Measurements from ENCODE around the gene INTS2.

Gene INTS2

DNA sequence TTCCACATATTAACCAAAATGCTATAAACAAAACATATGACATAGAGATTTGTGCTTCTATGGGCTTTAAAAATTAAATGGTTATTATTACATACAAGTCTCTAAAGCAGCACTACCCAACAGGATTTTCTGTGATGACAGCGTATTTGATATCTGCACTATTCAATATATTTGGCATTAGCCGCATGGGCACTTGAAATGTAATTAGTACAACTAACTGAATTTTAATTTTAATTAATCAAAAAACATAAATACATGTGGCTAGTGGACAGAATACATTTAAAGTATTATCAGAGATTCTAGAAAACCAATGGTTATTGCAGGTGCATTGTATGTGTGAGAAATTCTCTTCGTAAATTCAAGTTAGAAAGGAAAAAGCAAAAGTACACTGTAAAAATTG, 110.3 kb downstream of the INTS2 start:
- no peak for DNase-seq

DNA sequence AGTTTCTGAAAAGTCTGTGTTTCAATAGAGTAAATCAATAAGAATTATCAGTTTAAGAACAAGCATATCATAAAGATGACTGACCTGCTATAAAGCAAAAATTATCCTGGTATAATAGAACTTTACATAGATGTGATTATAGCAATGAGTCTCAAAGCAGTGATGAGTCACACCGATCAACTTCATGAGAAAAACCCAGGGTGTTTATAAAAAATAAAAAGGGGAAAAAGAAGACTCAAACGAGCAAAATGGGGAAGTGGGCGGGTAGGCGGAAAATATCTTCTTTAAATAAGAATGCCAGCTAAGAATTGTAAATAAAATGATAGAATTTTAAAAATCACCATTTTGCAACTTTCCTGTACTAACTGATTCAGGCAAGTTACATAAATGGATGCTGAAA, 111.2 kb downstream of the INTS2 start:
- DNase-seq: no peak

DNA sequence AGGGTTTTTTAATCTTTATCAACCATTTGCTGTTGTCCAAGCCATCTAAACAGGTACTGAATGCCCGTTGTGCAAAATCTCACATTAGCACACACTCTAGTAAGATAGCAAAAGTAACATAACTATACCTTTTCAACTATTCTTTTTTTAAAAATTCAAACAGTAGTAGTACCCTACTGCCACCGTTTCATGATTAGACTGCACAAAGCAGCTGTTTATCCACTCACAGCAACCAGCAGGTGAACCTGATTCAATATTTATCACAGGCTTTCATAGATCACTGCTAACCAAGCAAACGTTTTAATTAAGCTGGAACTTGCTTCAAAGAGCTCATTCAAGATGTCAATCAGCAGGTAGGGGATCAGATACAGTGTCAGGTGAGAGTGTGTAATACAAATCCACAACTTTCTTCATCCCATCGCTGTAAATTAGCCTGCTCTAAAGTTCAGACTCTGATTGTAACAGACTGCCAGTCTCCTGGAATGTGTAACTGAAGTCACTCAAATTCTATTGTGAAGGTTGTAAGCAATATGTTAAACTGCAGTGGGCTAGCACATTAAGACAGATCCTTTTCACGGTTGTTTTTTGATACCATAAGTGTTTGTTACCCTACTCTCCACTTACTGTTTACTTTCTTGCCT, 111.8 kb downstream of the INTS2 start:
- peak; percentile 25 for DNase-seq
